KOPT-K1 (cell line): ENCODE measurements around the gene VAMP3.

ENCODE experiments used
- H3K27ac ChIP-seq: fragments of 200-600 bp; sonication (generic); 2 replicates; pipeline ENCODE4 v1.5.1; 2016; ENCODE audit warnings: antibody characterized with exemption, mild to moderate bottlenecking, low read depth, low read length; ENCODE audit not compliant: poor library complexity, severe bottlenecking
- H3K36me3 ChIP-seq: fragments of 200-600 bp; sonication (generic); 2 replicates; pipeline ENCODE4 v1.5.1; 2017; ENCODE audit warnings: antibody characterized with exemption, mild to moderate bottlenecking, low read length, moderate library complexity; ENCODE audit not compliant: insufficient read depth
- H3K9me3 ChIP-seq: fragments of 200-600 bp; sonication (generic); 2 replicates; pipeline ENCODE4 v1.5.1; 2017; ENCODE audit warnings: antibody characterized with exemption, low read length, mild to moderate bottlenecking; ENCODE audit not compliant: insufficient read depth, poor library complexity, severe bottlenecking

The VAMP3 gene

DNA sequence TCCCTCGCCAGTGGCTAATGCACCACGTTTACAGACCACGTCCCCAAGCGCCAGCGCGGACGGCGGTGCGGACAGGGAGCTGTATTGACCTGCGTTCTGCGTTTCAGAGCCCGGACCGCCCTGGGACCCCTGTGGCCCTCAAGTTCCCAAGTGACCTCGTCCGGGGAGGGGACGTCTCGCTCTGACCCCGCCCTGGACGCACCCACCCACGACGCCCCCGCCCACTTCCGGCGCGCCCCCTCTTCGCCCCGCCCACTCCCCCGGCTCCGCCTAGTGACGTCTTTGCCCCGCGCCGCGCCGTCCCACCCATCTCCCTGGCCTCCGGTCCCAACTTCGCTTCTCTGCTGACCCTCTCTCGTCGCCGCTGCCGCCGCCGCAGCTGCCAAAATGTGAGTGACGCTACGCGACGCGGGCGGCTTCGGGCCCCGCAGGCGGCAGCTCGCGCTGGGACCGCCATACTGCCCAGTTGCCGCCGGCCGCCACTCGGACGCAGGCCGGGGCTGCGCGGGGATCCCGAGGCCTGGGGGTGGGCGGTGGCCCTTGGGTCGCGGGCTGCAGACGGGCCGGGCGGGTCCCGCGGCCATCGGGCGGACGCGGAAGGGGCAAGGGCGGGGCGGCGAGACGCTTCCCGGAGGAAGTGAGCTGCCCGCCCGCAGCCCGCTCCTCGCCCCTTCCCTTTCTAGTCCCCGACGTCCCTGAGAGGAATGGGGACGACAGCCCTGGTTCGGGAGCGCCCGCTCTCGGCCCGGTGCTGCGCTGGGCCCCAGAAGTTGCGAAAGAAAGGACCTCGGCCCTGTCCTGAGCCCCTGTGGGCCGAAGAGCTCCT lies at the start of gene VAMP3:
Gene VAMP3, plus strand, starts transcription at position 300 of the 826 bp plus-strand sequence. Its CDS starts 88 bp downstream, at position 388.
- Histone ChIP-seq H3K27ac (peak within 1 kb of the TSS; percentile 59), H3K9me3 (no peaks in the 10 kb centered on the region), H3K36me3 (peaks cover 20% of the 10 kb centered on the region)

GRCh38 chr1:7721940-7722669 lies 49.0 kb upstream of the VAMP3 start:
- no peak overlapping the region for H3K27ac ChIP-seq
- H3K36me3 ChIP-seq, result no peaks in the 10 kb centered on the region
- H3K9me3 ChIP-seq, result no peaks in the 10 kb centered on the region

GRCh38 chr1:7722670-7723012 lies 48.5 kb upstream of the VAMP3 start:
- no peaks in the 10 kb centered on the region for H3K9me3 ChIP-seq
- H3K27ac ChIP-seq, result no peak overlapping the region
- H3K36me3 ChIP-seq, result no peaks in the 10 kb centered on the region

GRCh38 chr1:7726623-7727022 lies 44.5 kb upstream of the VAMP3 start:
- H3K36me3 ChIP-seq, result no peaks in the 10 kb centered on the region
- H3K27ac ChIP-seq, result no peak overlapping the region
- H3K9me3 ChIP-seq, result no peaks in the 10 kb centered on the region

DNA sequence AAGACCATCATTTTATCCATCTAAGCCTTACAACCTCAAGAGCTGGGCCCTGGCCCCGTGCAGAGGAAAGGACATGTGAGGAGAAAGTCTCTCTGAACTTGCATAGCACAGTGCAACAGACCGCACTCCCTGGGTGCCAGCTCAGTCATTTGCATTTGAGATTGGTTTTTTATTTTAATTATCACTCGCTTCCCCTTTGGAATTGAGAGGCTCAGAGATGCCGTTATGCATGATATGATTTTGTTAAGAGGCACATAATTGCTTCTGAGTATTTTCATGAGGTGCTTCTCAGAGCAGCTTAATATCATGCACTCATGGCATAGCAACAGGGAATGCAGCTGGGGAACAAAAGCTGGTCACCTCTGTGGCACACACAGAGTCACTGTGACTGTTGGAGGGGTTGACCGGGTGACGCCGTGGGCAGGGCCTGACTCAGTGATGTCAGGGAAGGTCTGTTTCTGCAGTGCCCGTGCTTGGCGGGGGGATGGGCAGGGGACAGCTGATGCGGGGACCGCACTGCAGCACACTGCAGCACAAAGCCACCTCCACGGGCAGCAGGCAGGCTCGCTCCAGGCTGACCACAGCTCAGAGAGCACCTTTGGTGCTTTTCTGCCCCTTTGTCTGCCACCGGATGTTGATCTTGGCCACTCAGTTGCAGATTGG lies 43.2 kb upstream of the VAMP3 start:
- H3K9me3 ChIP-seq, result no peaks in the 10 kb centered on the region
- no peak overlapping the region for H3K27ac ChIP-seq
- H3K36me3 ChIP-seq, result no peaks in the 10 kb centered on the region

- no peaks in the 10 kb centered on the region for H3K36me3 ChIP-seq
- no peak overlapping the region for H3K27ac ChIP-seq
- no peaks in the 10 kb centered on the region for H3K9me3 ChIP-seq
These were observed 41.3 kb upstream of the VAMP3 start for GRCh38 chr1:7729761-7730160.

GRCh38 chr1:7732331-7732730 lies 38.8 kb upstream of the VAMP3 start:
- Histone ChIP-seq H3K36me3 (no peaks in the 10 kb centered on the region), H3K27ac (no peak overlapping the region), H3K9me3 (no peaks in the 10 kb centered on the region)

GRCh38 chr1:7733276-7733675 lies 37.8 kb upstream of the VAMP3 start:
- H3K36me3 ChIP-seq, result no peaks in the 10 kb centered on the region
- H3K27ac ChIP-seq, result no peak overlapping the region
- H3K9me3 ChIP-seq, result no peaks in the 10 kb centered on the region

DNA sequence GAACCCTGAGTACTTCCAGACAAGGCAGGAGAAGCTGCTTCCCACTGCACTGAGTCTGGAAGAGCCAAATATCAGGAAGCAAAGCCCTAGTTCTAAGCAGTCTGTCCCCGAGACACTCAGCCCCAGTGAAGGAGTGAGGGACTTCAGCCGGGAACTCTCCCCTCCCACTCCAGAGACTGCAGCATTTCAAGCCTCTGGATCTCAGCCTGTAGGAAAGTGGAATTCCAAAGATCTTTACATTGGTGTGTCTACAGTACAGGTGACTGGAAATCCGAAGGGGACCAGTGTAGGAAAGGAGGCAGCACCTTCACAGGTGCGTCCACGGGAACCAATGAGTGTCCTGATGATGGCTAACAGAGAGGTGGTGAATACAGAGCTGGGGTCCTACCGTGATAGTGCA lies 33.1 kb upstream of the VAMP3 start:
- no peaks in the 10 kb centered on the region for H3K9me3 ChIP-seq
- H3K36me3 ChIP-seq, result no peaks in the 10 kb centered on the region
- H3K27ac ChIP-seq, result no peak overlapping the region

- Histone ChIP-seq H3K27ac (no peak overlapping the region), H3K9me3 (no peaks in the 10 kb centered on the region), H3K36me3 (no peaks in the 10 kb centered on the region)
These were observed 27.8 kb upstream of the VAMP3 start for GRCh38 chr1:7743346-7743745.

GRCh38 chr1:7744882-7745281 lies 26.2 kb upstream of the VAMP3 start:
- no peak overlapping the region for H3K27ac ChIP-seq
- H3K9me3 ChIP-seq, result no peaks in the 10 kb centered on the region
- H3K36me3 ChIP-seq, result no peaks in the 10 kb centered on the region

GRCh38 chr1:7745783-7746182 lies 25.3 kb upstream of the VAMP3 start:
- Histone ChIP-seq H3K36me3 (no peaks in the 10 kb centered on the region), H3K27ac (no peak overlapping the region), H3K9me3 (no peaks in the 10 kb centered on the region)

DNA sequence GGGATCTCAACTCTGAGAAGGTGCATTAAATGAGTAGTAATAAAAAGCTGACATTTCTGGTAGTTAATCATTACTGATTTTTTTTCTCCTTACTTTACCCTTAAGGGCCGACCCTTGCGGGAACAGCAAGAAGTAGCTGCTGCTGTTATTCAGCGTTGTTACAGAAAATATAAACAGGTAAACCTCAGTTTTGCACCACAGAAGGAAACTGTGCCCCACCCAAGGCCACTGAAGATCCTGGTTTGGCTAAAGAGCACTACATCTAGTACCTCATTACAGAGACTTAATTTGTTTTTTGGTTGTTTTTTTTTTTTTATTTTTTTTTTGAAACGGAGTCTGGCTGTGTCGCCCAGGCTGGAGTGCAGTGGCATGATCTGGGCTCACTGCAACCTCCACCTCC lies 23.5 kb upstream of the VAMP3 start:
- Histone ChIP-seq H3K27ac (no peak overlapping the region), H3K36me3 (no peaks in the 10 kb centered on the region), H3K9me3 (no peaks in the 10 kb centered on the region)

- Histone ChIP-seq H3K9me3 (no peaks in the 10 kb centered on the region), H3K27ac (no peak overlapping the region), H3K36me3 (no peaks in the 10 kb centered on the region)
These were observed 22.0 kb upstream of the VAMP3 start for GRCh38 chr1:7749126-7749525.

GRCh38 chr1:7751174-7751573 lies 19.9 kb upstream of the VAMP3 start:
- H3K27ac ChIP-seq, result no peak overlapping the region
- H3K9me3 ChIP-seq, result no peaks in the 10 kb centered on the region
- H3K36me3 ChIP-seq, result no peaks in the 10 kb centered on the region
